K562 treated with DMSO at 1 percent for 4 hours (cell line): ENCODE results near the gene LCE3D. TPM values are rescaled to one million over a fixed set of nuclear protein-coding genes. Genes with fewer than 3 reads are reported as not detected.

Experiments
- total RNA-seq: library from RNA; unstranded; fragments of 300-600 nt; gene quantifications from 2 replicates; pipeline ENCODE4 v1.2.3, GENCODE V29; 2022; ENCODE audit not compliant: insufficient read depth

LCE3D gene, protein sequence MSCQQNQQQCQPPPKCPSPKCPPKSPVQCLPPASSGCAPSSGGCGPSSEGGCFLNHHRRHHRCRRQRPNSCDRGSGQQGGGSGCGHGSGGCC
- not detected in 2 replicates for total RNA-seq

DNA sequence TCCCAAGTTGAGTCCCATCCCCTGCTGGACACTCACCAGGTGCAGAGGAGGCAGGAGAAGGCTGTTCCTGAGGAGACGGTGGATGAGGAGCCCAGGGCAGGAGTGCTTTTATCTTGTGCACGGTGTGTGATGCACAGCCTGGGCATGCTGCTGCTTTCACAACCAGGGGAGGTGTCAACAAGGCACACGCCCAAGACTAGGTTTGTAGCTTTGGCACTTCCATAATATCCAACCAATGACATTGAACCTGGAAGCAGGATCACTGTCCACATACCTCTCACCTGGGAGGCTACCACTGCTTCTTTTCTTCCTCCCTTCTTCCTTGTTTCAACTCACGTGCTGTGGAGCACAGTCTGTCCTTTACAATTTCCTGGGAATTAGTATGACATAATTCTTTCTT is at the start of gene LCE3D:
TSS of gene LCE3D (minus strand) at position 84 of the 400 bp plus-strand sequence. CDS start 580 bp downstream, outside the sequence.

DNA sequence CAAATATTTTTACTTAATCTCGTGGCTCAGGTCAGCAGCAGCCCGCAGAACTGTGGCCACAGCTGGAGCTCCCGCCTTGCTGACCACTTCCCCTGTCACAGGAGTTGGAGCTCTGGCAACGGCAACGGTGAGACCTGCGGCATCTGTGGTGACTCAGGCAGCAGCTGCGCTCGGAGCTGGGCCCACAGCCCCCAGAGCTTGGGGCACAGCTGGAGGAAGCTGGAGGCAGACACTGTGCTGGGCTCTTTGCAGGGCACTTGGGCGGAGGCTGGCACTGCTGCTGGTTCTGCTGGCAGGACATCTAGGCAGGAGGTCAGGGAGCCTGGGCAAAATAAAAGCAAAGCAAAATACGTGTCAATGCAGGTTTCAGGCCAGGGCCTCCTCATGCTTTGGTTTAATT is 42.5 kb upstream of the LCE3D start, which contains the start of gene LCE3A:
TSS of gene LCE3A (minus strand) at position 301 of the 400 bp plus-strand sequence. CDS start at position 301, 0 bp downstream.

DNA sequence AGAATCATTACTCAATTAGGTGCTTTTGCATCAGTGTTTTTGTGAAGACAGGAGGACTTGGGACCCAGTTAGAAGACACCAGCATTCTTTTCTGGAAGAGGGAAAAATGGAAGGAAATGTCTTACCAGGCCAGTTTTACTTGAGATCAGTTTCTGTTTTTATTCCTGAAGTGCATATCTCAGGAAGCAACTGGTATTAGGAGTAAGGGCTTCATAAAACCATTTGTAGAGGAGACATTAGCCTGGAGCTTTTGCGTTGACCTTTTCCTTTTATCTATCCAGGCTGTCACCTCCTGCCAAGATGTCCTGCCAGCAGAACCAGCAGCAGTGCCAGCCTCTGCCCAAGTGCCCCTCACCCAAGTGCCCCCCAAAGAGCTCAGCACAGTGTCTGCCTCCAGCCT is 33.2 kb upstream of the LCE3D start, which contains the start of gene LCE3B:
TSS of gene LCE3B (plus strand) at position 301 of the 400 bp plus-strand sequence. CDS start at position 301, 0 bp downstream.

DNA sequence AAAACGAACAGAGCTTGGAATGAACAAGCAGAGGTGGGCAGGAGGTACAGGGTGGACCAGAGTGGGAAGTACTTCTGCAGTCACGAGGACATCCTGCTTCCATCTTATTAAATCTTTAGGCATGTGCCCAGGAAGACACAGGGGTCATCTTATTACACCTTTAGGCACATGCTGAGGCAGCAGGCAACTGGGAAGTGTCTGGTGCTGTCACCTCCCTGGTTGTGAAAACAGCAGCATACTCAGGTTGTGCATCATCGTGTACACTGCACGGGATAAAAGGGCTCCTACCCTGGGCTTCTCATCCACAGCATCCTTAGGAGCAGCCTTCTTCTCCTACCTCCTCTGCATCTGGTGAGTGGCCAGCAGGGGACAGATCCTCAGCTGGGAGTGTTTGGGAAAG is 19.6 kb upstream of the LCE3D start, which contains the start of gene LCE3C:
TSS of gene LCE3C (plus strand) at position 301 of the 400 bp plus-strand sequence. CDS start 498 bp downstream, outside the sequence.

DNA sequence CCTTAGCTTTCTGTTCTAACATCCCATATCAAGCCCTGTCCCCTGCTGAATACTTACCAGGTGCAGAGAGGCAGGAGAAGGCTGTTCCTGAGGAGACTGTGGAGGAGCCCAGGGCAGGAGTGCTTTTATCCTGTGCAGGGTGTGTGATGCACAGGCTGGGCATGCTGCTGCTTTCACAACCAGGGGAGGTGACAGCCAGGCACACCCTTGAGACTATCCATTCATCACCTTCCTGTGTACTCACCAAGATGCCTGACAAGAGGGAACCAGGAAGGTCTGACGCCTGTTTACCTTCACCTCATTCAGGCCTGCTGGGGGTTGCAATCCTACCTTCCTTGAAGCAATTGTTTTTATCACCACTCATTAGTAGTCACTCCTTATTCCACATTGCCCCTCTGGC is 13.6 kb downstream of the LCE3D start, which contains the start of gene LCE3E:
TSS of gene LCE3E (minus strand) at position 100 of the 400 bp plus-strand sequence. CDS start 572 bp downstream, outside the sequence.

Other genes starting within 250 kb of the LCE3D start
- not detected in 2 replicates for gene FLG2, start 220.5 kb downstream of the LCE3D start, total RNA-seq
- gene CRNN, start 166.3 kb downstream of the LCE3D start, total RNA-seq, result not detected in 2 replicates
- not detected in 2 replicates for gene LCE5A, start 69.7 kb downstream of the LCE3D start, total RNA-seq
- gene CRCT1, start 66.0 kb downstream of the LCE3D start, total RNA-seq, result not detected in 2 replicates
- not detected in 2 replicates for gene LCE3E, start 13.7 kb downstream of the LCE3D start, total RNA-seq
- gene LCE3C, start 19.7 kb upstream of the LCE3D start, total RNA-seq, result not detected in 2 replicates
- not detected in 2 replicates for gene LCE3B, start 33.3 kb upstream of the LCE3D start, total RNA-seq
- gene LCE3A, start 42.6 kb upstream of the LCE3D start, total RNA-seq, result not detected in 2 replicates
- not detected in 2 replicates for gene LCE2D, start 82.9 kb upstream of the LCE3D start, total RNA-seq
- gene LCE2C, start 94.8 kb upstream of the LCE3D start, total RNA-seq, result not detected in 2 replicates
- gene LCE2B, start 105.6 kb upstream of the LCE3D start, total RNA-seq, result not detected in 2 replicates
- gene LCE2A, start 117.8 kb upstream of the LCE3D start, total RNA-seq, result not detected in 2 replicates
- not detected in 2 replicates for gene LCE4A, start 127.6 kb upstream of the LCE3D start, total RNA-seq
- not detected in 2 replicates for gene KPRP, start 177.5 kb upstream of the LCE3D start, total RNA-seq
- gene LCE1F, start 194.6 kb upstream of the LCE3D start, total RNA-seq, result not detected in 2 replicates
- not detected in 2 replicates for gene LCE1E, start 205.7 kb upstream of the LCE3D start, total RNA-seq
- gene LCE1D, start 216.2 kb upstream of the LCE3D start, total RNA-seq, result not detected in 2 replicates
- not detected in 2 replicates for gene LCE1C, start 226.1 kb upstream of the LCE3D start, total RNA-seq
- gene LCE1B, start 231.5 kb upstream of the LCE3D start, total RNA-seq, result not detected in 2 replicates
- not detected in 2 replicates for gene LCE1A, start 247.0 kb upstream of the LCE3D start, total RNA-seq